GM18520 (cell line): ENCODE measurements around the gene SLC26A6.

Source experiments
- ATAC-seq: cut with Tn5 transposase; IDR thresholded peaks from one replicate; pipeline ENCODE4 v1.9.1; 2021; ENCODE audit not compliant: unreplicated experiment

The SLC26A6 gene

DNA sequence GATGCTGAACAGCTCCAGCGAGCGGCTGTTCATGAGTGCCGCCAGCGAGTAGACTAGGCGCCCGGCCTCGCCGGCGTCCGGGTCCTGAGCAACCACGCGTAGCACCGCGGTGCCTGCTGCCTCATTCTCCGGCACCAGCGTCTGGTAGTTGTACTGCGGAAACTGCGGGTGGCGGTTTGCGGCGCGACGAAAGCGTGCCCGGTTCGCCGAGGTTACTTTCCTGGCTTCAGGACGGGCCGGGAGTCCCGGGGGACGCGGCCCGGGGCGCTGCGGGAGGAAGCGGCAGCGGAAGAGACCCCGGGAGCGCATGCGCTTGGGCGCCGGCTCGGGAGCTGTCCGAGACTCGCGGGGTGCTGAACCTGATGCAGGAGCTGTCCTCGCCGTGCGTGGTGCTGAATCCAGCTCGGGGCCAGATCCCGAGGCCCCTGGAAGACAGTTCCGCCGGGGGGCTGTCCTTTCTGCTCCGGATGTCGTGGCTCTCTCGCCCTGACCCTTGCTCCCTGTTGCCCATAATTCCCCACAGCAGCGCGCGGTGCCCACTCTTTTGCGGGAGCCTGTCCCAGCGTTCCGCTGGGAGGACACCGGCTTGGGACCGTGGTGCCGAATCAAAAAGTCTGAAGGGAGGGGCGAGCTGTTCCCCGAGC, 26.4 kb upstream of the SLC26A6 start:
- no peak for ATAC-seq

DNA sequence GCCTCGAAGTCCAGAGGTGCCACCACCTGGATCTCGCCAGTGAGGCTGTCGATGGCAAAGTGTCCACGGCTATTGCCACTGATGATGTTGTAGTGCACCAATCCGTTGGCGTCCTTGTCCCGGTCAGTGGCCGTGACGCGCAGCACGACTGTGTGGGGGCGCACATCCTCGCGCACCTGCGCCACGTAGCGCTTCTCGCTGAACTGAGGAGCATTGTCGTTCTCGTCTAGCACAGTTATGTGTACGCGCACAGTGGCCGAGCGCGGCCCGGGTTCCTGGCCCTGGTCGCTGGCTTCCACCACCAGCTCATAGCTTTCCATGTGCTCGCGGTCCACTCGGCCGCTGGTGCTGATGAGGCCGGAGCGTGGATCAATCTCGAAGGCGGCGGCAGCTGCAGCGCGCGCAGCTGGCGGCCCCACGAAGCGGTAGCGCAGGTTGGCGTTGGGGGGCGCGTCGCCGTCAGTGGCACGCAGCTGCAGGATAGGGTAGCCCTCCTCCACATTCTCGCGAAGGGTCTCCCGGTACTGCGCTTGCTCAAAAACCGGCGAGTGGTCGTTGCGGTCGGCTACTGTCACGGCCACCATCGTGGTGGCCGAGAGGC, 25.6 kb upstream of the SLC26A6 start:
- ATAC-seq = no peak

DNA sequence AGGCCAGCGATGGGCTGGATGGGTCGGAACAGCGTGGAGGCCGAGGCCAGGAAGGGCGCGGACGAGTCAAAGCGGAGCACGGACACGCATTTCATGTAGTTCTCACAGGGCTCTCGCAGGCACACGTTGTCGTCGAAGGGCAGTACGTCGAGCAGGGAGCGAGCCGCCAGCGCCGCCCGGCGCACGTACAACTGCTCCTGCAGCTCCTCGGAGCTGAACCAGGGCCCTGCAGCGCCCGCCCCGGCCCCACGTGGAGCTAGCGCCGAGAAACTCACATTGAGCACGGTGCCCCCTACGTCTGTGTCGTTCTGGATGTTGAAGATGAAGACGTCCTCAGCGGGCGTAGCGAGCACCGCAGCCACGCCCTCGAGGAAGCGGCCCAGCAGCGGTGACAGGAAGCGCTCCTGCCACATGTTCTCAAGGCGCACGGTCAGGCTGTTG, 21.6 kb upstream of the SLC26A6 start:
- no peak for ATAC-seq

GRCh38 chr3:48656061-48656840, 21.0 kb upstream of the SLC26A6 start:
- ATAC-seq = no peak

DNA sequence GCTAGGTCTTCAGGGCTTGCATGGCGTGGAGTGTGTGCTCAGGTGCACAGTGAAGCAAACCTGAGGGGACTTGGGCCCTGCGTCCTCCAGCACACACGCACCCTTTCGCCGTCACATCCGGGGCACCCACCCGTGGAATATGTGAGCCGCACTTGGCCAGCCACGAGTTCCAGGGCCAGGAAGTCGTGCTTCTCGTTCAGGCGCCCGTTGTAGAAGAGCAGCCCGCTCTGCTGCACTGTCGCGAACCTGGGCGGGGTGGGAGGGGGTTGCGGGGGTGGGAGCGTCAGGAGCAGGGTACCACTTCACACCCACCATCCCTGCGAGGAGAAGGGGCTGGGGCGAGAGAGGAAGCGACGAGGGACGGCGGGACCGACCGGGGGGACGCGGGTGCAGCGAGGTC, 20.3 kb upstream of the SLC26A6 start:
- no peak for ATAC-seq

GRCh38 chr3:48655063-48655462, 19.8 kb upstream of the SLC26A6 start:
- no peak for ATAC-seq

GRCh38 chr3:48652923-48653715, 17.9 kb upstream of the SLC26A6 start:
- ATAC-seq = no peak

DNA sequence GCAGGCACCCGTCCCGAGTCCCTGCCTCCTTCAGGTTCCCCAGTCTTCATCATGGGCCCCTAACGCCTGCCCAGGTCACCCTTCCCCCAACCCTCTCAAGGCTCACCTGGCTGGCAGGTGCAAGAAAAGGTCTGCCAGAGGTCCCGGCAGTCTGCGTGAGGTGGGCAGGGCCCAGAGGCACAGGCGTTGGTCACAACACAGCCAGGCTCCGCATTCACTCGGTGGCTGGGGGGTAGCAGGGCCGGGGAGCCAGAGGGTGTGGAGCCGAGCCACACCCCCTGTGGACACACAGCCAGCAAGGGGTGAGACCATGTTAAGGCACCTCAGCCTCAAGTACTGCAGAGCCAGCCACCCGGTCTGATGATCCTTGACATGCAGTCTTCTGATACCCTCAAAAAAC, 16.5 kb upstream of the SLC26A6 start:
- ATAC-seq = no peak

- ATAC-seq = no peak
Observed at GRCh38 chr3:48650723-48651122, 15.5 kb upstream of the SLC26A6 start.

- no peak for ATAC-seq
Observed at GRCh38 chr3:48648188-48648850, 13.1 kb upstream of the SLC26A6 start.

GRCh38 chr3:48647714-48648113, 12.5 kb upstream of the SLC26A6 start:
- ATAC-seq = no peak

DNA sequence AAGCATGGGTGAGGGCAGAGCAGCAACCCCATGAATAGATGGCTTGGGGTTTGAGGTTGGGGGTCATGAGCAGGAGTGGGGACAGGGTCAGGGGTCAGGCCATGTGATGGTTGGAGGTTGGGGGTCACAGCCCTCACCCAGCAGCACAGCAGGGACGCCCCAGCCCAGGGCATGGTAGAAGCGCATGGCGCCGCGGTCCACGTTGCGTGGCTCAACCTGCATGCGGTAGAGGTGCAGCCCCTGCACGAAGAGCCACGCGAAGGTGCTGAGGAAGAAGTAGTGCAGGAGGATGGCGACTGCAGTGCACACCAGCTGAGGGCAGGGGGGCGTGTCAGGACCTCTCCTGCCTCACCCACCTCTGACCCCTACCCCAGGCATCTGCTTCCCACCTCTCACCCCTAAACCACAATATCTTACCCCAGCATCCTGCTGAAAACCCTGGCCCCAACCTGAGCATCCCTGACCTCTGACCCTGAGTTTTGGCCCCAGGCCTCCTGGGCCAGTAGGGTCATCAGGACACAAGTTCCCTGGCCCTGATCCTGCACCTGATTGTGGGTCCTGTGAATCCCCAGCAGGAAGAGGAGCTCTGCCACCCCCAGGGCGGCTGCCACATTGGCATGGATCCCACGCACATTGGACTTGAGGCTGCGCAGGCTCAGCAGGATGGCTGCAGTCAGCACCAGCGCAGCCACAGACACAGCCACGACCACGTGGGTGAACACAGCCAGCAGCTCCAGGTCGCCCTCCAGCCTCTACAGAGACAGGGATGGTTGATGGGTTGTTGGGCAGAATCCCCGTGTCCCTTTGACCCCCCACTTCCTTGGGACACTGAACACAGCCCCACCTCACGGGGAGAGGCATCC, 9.9 kb upstream of the SLC26A6 start:
- ATAC-seq = no peak

DNA sequence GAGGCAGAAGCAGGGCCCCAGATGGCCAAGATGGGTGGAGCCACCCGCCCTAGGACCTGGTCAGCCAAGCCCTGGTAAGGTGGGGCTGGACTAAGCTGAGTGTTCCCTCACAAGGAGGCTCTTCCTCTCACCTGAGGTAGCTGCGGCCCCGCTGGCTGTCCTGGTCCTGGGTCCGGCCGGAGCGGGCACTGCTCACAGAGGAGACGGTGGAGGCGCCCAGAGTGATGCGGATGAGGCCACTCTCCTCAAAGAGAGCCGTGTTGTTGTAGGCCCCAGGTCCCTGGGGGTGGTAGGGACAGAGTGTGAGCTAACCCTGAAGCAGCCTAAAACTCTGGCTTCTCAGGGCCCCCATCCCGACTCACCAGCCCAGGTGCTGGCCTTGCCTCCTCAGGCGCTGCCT, 7.3 kb upstream of the SLC26A6 start:
- ATAC-seq = no peak

GRCh38 chr3:48641396-48641795, 6.1 kb upstream of the SLC26A6 start:
- ATAC-seq = no peak

GRCh38 chr3:48639944-48640606, 4.8 kb upstream of the SLC26A6 start:
- ATAC-seq = no peak

DNA sequence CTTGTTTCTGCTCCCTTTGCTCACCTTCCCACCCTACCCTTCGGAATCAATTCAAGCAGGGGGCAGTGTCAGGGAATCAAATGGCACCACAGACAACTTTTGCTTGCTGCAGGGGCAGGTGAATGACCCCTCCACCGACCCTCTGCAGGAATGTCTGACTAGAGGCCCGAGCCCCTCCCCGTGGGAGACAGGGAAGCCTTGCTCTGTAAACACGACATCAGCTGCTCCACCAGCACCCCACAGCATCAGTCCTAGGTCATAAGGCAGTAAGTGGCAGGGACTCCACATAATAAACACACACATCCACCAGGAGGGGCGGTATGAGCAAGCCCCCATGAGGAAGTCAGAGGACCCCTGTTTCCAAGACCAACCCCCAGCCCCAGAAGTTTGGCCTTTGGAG, 2.0 kb upstream of the SLC26A6 start:
- ATAC-seq = no peak

DNA sequence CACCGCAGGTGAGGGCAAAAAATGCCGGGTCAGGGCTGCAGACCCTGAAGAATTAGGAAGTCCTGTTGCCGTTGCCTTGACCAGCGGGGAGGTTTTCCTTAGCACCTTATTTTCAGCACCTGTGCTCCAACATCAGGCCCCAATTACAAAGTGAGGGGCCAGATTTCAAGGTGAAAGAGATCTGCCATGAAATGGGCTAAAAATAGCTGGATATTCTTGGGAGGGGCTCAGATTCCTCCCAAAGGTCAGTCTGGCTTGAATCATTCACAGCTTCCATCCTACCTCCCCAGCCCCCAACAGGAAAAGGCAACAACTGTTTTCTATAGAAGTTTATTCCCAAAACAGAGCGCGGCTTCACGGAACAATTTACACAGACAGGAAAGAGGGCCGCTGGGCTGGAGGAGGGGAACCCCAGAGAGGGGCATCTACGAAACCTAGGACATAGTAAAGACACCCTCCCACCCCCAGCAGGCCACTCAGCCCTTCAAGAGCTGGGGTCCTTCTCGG, 941 bp upstream of the SLC26A6 start:
- no peak for ATAC-seq

DNA sequence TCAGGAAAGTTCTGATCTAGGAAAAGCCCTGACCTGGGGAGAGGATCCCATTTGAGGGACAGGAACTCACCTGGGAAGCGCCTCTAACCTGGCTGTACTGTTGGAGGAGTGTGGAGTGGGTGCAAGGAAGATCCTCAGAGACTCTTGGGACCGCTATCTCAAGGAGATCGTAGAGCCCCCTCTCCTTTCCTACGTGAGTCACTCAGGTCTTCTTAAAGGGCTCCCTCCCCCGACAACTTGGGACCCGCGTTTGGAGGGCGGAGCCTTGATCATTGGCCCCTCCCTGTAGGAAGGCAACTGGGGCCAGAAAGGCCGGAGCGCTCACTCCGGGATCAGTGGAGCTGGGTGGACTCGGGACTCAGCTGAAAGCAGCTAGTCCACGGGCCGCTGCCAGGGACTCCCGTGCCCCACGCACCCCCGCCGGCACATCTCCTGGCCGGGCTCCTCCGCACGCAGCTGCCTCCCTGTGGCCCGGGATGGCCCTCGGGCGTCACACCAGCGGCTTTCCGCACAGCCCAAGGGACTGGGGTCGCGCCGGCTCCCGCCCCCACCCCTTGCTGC, 520 bp downstream of the SLC26A6 start:
- no peak for ATAC-seq

DNA sequence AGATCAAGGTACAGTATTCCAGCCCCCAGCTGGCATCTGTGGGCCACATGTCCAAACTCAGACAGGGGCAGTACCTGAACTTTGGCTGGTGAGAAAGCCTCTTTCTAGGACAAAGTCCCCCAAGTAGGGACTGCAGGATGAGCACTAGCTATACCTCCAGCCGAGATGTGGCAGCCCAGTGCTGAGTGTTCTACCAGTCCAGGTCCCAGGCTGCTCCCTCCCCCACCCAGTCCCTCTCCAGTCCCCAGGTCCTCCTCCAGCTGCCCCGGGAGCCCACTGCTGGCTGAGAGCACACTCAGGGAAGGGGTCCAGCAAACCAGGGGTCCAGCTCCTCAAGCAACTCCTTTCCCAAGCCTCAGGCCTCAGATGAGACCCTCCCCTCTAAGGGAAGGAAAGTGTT, 1.5 kb downstream of the SLC26A6 start:
- no peak for ATAC-seq
